Brain microvascular endothelial cell (primary cell): ENCODE measurements around the gene CST6.
"Not testable (repeated sequence)": the region's sequence is repeated elsewhere in the genome, so short reads cannot be mapped to it uniquely, and the experiment has no call there.

Source experiments
- DNase-seq: peaks from one replicate; pipeline ENCODE4 v3.0.0-alpha.2; 2020
- H3K27ac ChIP-seq: fragments of 250-450 bp; sonication (Bioruptor Pico); 2 replicates; pipeline ENCODE4 v1.5.1; 2020; ENCODE audit warnings: mild to moderate bottlenecking, moderate library complexity
- H3K27me3 ChIP-seq: fragments of 250-450 bp; sonication (Bioruptor Pico); replicated peaks from 2 replicates; pipeline ENCODE4 v1.5.1; 2020; ENCODE audit warnings: mild to moderate bottlenecking
- H3K36me3 ChIP-seq: fragments of 250-450 bp; sonication (Bioruptor Pico); replicated peaks from 2 replicates; pipeline ENCODE4 v1.5.1; 2020; ENCODE audit warnings: mild to moderate bottlenecking
- H3K4me3 ChIP-seq: 2 replicates; pipeline ENCODE4 v1.5.1; 2011; ENCODE audit warnings: low read depth, mild to moderate bottlenecking, control low read depth, low read length, moderate library complexity
- in situ Hi-C: cut with HindIII; loops from 2 replicates; pipeline ENCODE4 v1.10.0; 2017; ENCODE audit warnings: low sequenced_read_pairs, low pct_ligation_motif_present
- TF ChIP-seq, protein P1 (sequence below): IDR thresholded peaks from 2 replicates; pipeline ENCODE4 v1.5.1; 2011; ENCODE audit warnings: low read depth, mild to moderate bottlenecking, moderate library complexity, low read length, control low read depth, inconsistent platforms; ENCODE audit errors: missing control alignments

The CST6 gene

GRCh38 chr11:66006134-66006890, 5.5 kb upstream of the CST6 start:
- Histone ChIP-seq H3K4me3 (no peak overlapping the region), H3K27ac (no peak overlapping the region), H3K27me3 (no peaks in the 10 kb centered on the region), H3K36me3 (peaks cover 8% of the 10 kb centered on the region)
- in situ Hi-C loops: no loop called here
- TF ChIP-seq, protein P1, sequence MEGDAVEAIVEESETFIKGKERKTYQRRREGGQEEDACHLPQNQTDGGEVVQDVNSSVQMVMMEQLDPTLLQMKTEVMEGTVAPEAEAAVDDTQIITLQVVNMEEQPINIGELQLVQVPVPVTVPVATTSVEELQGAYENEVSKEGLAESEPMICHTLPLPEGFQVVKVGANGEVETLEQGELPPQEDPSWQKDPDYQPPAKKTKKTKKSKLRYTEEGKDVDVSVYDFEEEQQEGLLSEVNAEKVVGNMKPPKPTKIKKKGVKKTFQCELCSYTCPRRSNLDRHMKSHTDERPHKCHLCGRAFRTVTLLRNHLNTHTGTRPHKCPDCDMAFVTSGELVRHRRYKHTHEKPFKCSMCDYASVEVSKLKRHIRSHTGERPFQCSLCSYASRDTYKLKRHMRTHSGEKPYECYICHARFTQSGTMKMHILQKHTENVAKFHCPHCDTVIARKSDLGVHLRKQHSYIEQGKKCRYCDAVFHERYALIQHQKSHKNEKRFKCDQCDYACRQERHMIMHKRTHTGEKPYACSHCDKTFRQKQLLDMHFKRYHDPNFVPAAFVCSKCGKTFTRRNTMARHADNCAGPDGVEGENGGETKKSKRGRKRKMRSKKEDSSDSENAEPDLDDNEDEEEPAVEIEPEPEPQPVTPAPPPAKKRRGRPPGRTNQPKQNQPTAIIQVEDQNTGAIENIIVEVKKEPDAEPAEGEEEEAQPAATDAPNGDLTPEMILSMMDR: no peak
- DNase-seq: no peak

- Histone ChIP-seq H3K27me3 (no peaks in the 10 kb centered on the region), H3K36me3 (peaks cover 8% of the 10 kb centered on the region), H3K27ac (no peak overlapping the region), H3K4me3 (no peak overlapping the region)
- DNase-seq: no peak
- in situ Hi-C loops: no loop called here
- TF ChIP-seq, protein P1: no peak
Measured at GRCh38 chr11:66006891-66007176, 5.0 kb upstream of the CST6 start.

- H3K27ac ChIP-seq: no peak overlapping the region
- DNase-seq: no peak
- TF ChIP-seq, protein P1: no peak
- in situ Hi-C loops: no loop called here
- H3K36me3 ChIP-seq: peaks cover 8% of the 10 kb centered on the region
- H3K4me3 ChIP-seq: no peak overlapping the region
- no peaks in the 10 kb centered on the region for H3K27me3 ChIP-seq
Measured at GRCh38 chr11:66007201-66007634, 4.6 kb upstream of the CST6 start.

DNA sequence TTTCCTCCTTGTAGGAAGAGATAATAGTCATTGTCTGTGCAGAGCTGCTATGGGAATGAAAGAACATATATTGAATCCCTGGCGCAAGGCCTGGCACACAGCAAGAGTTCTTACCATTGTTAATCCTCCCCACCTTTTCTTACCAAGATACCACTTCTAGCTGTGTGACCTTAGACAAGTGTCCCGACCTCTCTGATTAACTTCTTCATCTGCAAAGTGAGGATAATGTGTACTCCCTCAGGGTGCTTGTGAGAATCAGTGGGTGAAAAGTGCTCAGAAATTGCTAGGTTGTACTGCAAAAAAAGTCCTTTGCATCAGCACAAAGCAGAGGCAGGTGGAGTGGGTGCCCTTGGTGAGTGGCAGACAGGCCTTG, 3.7 kb upstream of the CST6 start:
- TF ChIP-seq, protein P1: no peak
- Histone ChIP-seq H3K27me3 (no peaks in the 10 kb centered on the region), H3K27ac (no peak overlapping the region), H3K4me3 (no peak overlapping the region), H3K36me3 (peaks cover 8% of the 10 kb centered on the region)
- in situ Hi-C loops: no loop called here
- DNase-seq: no peak

- H3K4me3 ChIP-seq: no peak overlapping the region
- H3K36me3 ChIP-seq: peaks cover 8% of the 10 kb centered on the region
- in situ Hi-C loops: no loop called here
- H3K27ac ChIP-seq: no peak overlapping the region
- TF ChIP-seq, protein P1: no peak
- no peak for DNase-seq
- no peaks in the 10 kb centered on the region for H3K27me3 ChIP-seq
Measured at GRCh38 chr11:66008468-66009101, 3.2 kb upstream of the CST6 start.

GRCh38 chr11:66010036-66010435, 1.8 kb upstream of the CST6 start:
- DNase-seq, H3K27me3 ChIP-seq, H3K4me3 ChIP-seq, H3K27ac ChIP-seq, H3K36me3 ChIP-seq, in situ Hi-C loops: not testable (repeated sequence)
